Sigmoid colon (tissue), 7 donors: Measurements from ENCODE around the gene ZNHIT1. TPM values are rescaled to one million over a fixed set of nuclear protein-coding genes. Genes with fewer than 3 reads are reported as not detected.

Experiments
- DNase-seq: peaks from one replicate; pipeline ENCODE4 v3.0.0-alpha.2; 2019
- H3K27ac ChIP-seq, 4 donors: fragments of 200-600 bp; sonication (generic); one replicate each; pipeline ENCODE4 v1.5.1; 2016 to 2019; ENCODE audit warnings: mild to moderate bottlenecking in 1 of 4
- H3K27me3 ChIP-seq, 3 donors: fragments of 200-600 bp; sonication (generic); one replicate each; pipeline ENCODE4 v1.5.1; 2019; ENCODE audit warnings: mild to moderate bottlenecking in 1 of 3
- H3K36me3 ChIP-seq, 4 donors: fragments of 200-600 bp; sonication (generic); one replicate each; pipeline ENCODE4 v1.5.1; 2016 to 2019
- H3K4me1 ChIP-seq, 4 donors: fragments of 200-600 bp; sonication (generic); one replicate each; pipeline ENCODE4 v1.5.1; 2017 to 2019
- H3K4me3 ChIP-seq, 4 donors: fragments of 200-600 bp; sonication (generic); one replicate each; pipeline ENCODE4 v1.5.1; 2017 to 2019; ENCODE audit warnings: mild to moderate bottlenecking in 2 of 4, moderate library complexity in 1 of 4
- H3K9me3 ChIP-seq, 4 donors: fragments of 200-600 bp in 3 of 4; sonication (generic) in 3 of 4; one replicate each; pipeline versions ENCODE4 v1.5.1 to v1.6.1; 2013 to 2019
- EP300 ChIP-seq, 4 donors: sonication (generic); formaldehyde crosslinking; IDR thresholded peaks; one replicate each; pipeline ENCODE4 v1.6.1; 2017; ENCODE audit warnings: antibody characterized with exemption in 4 of 4
- POLR2A ChIP-seq, 2 donors: fragments of 450-650 bp; IDR thresholded peaks; one replicate each; pipeline ENCODE4 v1.6.1; 2016; ENCODE audit warnings: antibody characterized with exemption in 2 of 2, mild to moderate bottlenecking in 2 of 2, moderate library complexity in 2 of 2
- POLR2AphosphoS5 ChIP-seq, 4 donors: sonication (generic); formaldehyde crosslinking; IDR thresholded peaks; one replicate each; pipeline ENCODE4 v1.6.1; 2017; ENCODE audit warnings: antibody characterized with exemption in 4 of 4
- WGBS, 2 donors: extraction: QIAGEN DNeasy Blood & Tissue Kit; methylation state at CpG; one replicate each; pipeline ENCODE4 v1.1.7; 2013; 5-methylcytosine and 5-hydroxymethylcytosine counted together
- intact Hi-C: fragments of 100-400 bp; cut with DNase I; formaldehyde crosslinking; loops from one replicate; pipeline ENCODE4 v1.15.1; 2023
- polyA plus RNA-seq, 3 donors: library from polyadenylated mRNA; stranded (reverse); fragments of 200-250 nt; gene quantifications; one replicate each; pipeline ENCODE4 v1.2.3, GENCODE V29; 2013
- total RNA-seq, 4 donors: library from RNA; depleted of rRNA; stranded (reverse); fragments of >200 nt; gene quantifications; one replicate each; pipeline ENCODE4 v1.1.0, GENCODE V29; 2016
- TF ChIP-seq, protein P1 (sequence below), 4 experiments: fragments of 450-650 bp in 3 of 4; fragments of 200-600 bp in 1 of 4; IDR thresholded peaks; one replicate each; pipeline ENCODE4 v1.5.1; 2016 to 2019; ENCODE audit warnings: antibody characterized with exemption in 4 of 4, mild to moderate bottlenecking in 3 of 4, moderate library complexity in 2 of 4
- donor health status: healthy with polysubstance abuse.
- donor health status: Bipolar disorder and iron deficiency.
- donor health status: healthy.

The ZNHIT1 gene
- total and polyA plus RNA-seq, 7 donors: 64.8 to 200 (median 97.4) TPM

DNA sequence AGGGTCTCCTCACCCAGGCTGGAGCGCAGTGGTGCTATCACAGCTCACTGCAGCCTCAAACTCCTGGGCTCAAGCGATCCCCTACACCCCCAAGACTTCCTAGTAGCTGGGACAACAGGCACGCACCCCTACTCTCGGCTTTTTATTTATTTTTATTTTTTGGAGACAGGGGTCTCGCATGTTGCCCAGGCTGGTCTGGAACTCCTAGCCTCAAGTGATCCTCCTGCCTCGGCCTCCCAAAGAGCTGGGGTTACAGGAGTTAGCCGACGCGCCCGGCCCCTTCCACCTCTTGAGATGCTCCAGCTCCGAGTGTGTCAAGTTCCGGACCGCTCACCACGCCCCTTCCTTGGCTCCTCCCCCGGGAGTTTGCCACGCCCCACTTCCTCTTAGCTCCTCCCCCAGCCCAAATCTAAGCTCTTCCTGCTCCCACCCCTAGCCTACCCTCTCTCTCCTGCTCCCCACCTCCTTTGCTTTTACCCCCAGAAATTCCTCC lies 44.2 kb upstream of the ZNHIT1 start:
- 6 to 10% methylated on average over 16 of the region's 16 CpGs for WGBS, 2 donors
- H3K36me3 ChIP-seq: no peaks in the 10 kb centered on the region
- no peaks in the 10 kb centered on the region for H3K9me3 ChIP-seq
- intact Hi-C loops: no loop called here
- peak overlapping the region in 1 of 4 donors; percentile 16 for H3K4me3 ChIP-seq
- H3K27me3 ChIP-seq: peaks cover 60 to 100% (median 94%) of the 10 kb centered on the region in 3 donors
- no peak for DNase-seq
- H3K27ac ChIP-seq: no peak overlapping the region
- TF ChIP-seq, protein P1, sequence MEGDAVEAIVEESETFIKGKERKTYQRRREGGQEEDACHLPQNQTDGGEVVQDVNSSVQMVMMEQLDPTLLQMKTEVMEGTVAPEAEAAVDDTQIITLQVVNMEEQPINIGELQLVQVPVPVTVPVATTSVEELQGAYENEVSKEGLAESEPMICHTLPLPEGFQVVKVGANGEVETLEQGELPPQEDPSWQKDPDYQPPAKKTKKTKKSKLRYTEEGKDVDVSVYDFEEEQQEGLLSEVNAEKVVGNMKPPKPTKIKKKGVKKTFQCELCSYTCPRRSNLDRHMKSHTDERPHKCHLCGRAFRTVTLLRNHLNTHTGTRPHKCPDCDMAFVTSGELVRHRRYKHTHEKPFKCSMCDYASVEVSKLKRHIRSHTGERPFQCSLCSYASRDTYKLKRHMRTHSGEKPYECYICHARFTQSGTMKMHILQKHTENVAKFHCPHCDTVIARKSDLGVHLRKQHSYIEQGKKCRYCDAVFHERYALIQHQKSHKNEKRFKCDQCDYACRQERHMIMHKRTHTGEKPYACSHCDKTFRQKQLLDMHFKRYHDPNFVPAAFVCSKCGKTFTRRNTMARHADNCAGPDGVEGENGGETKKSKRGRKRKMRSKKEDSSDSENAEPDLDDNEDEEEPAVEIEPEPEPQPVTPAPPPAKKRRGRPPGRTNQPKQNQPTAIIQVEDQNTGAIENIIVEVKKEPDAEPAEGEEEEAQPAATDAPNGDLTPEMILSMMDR (IDR thresholded peaks at IDR 0.05): no peak
- TF ChIP-seq POLR2AphosphoS5 (IDR thresholded peaks at IDR 0.05) (no peak), POLR2A (IDR thresholded peaks at IDR 0.05) (no peak), EP300 (IDR thresholded peaks at IDR 0.05) (no peak)
- H3K4me1 ChIP-seq: peaks cover 0 to 36% (median 25%) of the 10 kb centered on the region in 4 donors

DNA sequence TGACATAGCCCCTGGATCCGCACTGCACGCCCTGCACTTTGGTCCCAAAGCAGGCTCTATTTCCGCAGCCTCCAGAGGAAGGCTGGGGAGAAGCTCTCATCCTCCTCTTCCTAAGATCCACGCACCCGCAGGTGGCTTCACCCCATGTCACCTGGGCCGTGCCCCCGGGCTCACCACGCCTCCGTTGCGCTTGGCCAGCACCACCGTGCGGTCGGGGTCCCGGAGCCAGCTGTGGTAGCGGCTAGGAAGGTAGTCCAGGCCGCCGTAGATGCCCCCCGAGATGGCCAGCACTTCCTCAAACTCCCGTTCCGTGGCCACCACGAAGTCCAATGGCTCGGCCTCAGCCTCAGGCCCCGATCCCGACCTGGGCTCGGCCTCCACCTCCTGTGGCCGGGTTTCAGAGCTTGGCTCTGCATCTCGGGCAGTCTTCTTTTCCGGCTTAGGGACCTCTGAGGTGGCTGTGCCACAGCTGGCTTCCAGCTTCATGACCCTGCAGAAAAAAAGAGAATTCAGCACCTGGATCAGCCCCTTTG lies 43.6 kb upstream of the ZNHIT1 start:
- H3K27ac ChIP-seq: no peak overlapping the region
- H3K4me3 ChIP-seq: no peak overlapping the region
- no peak for DNase-seq
- H3K9me3 ChIP-seq: no peaks in the 10 kb centered on the region
- H3K36me3 ChIP-seq: no peaks in the 10 kb centered on the region
- TF ChIP-seq POLR2A (IDR thresholded peaks at IDR 0.05): no peak
- TF ChIP-seq EP300 (IDR thresholded peaks at IDR 0.05): no peak
- no peak for TF ChIP-seq POLR2AphosphoS5 (IDR thresholded peaks at IDR 0.05)
- TF ChIP-seq, protein P1 (IDR thresholded peaks at IDR 0.05): no peak
- H3K27me3 ChIP-seq: peaks cover 65 to 100% (median 94%) of the 10 kb centered on the region in 3 donors
- H3K4me1 ChIP-seq: peaks cover 0 to 41% (median 30%) of the 10 kb centered on the region in 4 donors
- intact Hi-C loops: no loop called here
- 14 to 34% methylated on average over 28 of the region's 28 CpGs for WGBS, 2 donors

DNA sequence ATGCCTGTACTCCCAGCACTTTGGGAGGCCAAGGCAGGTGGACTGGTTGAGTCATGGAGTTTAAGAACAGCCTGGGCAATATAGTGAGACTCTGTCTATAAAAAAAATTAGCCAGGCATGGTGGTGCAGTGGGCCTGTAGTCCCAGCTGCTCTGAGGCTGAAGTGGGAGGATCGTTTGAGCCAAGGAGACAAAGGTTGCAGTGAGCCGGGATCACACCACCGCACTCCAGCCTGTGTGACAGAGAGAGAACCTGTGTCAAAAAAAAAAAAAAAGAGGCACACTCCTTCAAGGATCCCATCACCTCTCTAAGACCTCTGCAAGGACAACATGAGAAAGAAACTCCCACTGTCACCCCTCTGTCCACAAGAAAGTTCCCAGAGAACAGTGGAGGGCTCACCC lies 42.3 kb upstream of the ZNHIT1 start:
- Histone ChIP-seq H3K9me3 (no peaks in the 10 kb centered on the region), H3K4me1 (peaks cover 0 to 46% (median 34%) of the 10 kb centered on the region in 4 donors), H3K27me3 (peaks cover 69 to 100% (median 94%) of the 10 kb centered on the region in 3 donors), H3K4me3 (no peak overlapping the region), H3K27ac (no peak overlapping the region), H3K36me3 (no peaks in the 10 kb centered on the region)
- intact Hi-C loops: no loop called here
- DNase-seq: no peak
- 4 to 21% methylated on average over 3 of the region's 3 CpGs for WGBS, 2 donors
- no peak for TF ChIP-seq EP300 (IDR thresholded peaks at IDR 0.05)
- TF ChIP-seq, protein P1 (IDR thresholded peaks at IDR 0.05): no peak
- TF ChIP-seq POLR2AphosphoS5 (IDR thresholded peaks at IDR 0.05): no peak
- TF ChIP-seq POLR2A (IDR thresholded peaks at IDR 0.05): no peak

DNA sequence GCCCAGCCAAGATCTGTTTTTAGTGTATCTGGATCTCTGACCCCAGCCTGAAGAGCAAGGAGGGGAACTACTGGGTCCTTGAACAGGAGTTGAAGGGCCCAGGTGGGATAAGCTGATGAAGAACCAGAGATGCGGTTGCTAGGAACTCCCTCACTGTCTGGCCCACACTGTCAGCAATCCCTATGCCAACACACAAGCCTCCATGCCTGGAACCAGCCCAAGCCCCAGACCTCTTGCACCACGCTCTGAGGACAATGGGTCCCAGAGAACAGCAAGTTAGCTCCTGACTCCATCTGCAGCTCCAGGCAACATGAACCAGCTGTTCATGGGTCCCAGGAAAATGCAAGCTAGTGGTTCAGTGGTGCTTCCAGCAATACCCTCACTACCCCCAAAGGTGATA lies 40.3 kb upstream of the ZNHIT1 start:
- H3K4me3 ChIP-seq: no peak overlapping the region
- H3K27me3 ChIP-seq: peaks cover 57 to 100% (median 96%) of the 10 kb centered on the region in 3 donors
- H3K36me3 ChIP-seq: no peaks in the 10 kb centered on the region
- 79 to 81% methylated on average over 2 of the region's 2 CpGs for WGBS, 2 donors
- intact Hi-C loops: no loop called here
- H3K27ac ChIP-seq: no peak overlapping the region
- H3K9me3 ChIP-seq: no peaks in the 10 kb centered on the region
- H3K4me1 ChIP-seq: peaks cover 0 to 35% (median 27%) of the 10 kb centered on the region in 4 donors
- no peak for TF ChIP-seq POLR2A (IDR thresholded peaks at IDR 0.05)
- no peak for TF ChIP-seq POLR2AphosphoS5 (IDR thresholded peaks at IDR 0.05)
- no peak for TF ChIP-seq EP300 (IDR thresholded peaks at IDR 0.05)
- TF ChIP-seq, protein P1 (IDR thresholded peaks at IDR 0.05): no peak
- no peak for DNase-seq
